ENCODE measurements around the gene EIF4G1. TPM values are rescaled to one million over a fixed set of nuclear protein-coding genes. Genes with fewer than 3 reads are reported as not detected.

The EIF4G1 gene
- total and polyA plus RNA-seq, 2 donors (not counting 3 experiments of a cell fraction or from before 2014, with no cell fraction given) = 355 to 532 TPM

DNA sequence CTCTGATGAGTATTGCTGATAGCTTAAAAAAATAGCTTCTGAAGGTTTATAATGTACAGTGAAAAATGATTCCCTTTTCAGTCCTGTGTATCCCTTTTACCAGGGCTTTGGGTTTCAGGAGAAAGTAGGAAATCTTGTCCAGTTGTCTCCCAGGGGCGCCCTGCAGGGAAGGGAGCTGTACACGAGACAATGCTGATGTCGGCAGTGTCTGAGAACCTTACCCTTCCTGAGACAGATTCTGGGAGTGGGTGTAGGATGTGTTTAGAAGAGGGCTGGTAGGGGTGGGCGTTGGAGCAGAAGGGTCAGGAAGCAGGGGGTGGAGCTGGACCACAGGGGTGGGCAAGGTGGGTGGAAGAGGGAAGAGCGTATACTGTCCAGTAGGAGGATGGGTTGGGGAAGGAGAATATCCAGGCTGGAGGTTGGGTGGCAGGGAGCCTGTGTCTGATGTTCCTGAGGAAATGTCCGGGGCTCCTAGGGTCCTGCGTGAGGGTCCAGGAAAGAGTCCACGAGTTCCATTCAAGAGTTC, 58.0 kb downstream of the EIF4G1 start:
- CTCF ChIA-PET = interaction anchor here (0.7 to 10.1 kb wide), 28 partner anchors 8 to 189 kb away, joined by 3 to 266 read pairs (median 9); partner anchors contain the start of genes CHRD, CLCN2, EPHB3 and POLR2H
- no peak for DNase-seq (ENCODE audit: low read depth, low spot score)
- peaks cover 2 to 5% of the 10 kb centered on the region in 2 experiments for H3K36me3 ChIP-seq (ENCODE audit: control insufficient read depth in 2 of 2, extremely low read depth in 1 of 2, insufficient read depth in 2 of 2, low read length in 2 of 2)
- H2AFZ ChIP-seq (ENCODE audit: low read depth, low read length) = no peak overlapping the region
- no peaks in the 10 kb centered on the region for H4K20me1 ChIP-seq (replicated peaks; ENCODE audit: control insufficient read depth, extremely low read depth, insufficient read depth, low read length)
- BruUV-seq (replicated peaks) = no TSS peak
- peaks cover 9 to 10% of the 10 kb centered on the region in 2 experiments for H3K27me3 ChIP-seq (ENCODE audit: control insufficient read depth in 2 of 2, insufficient read depth in 2 of 2, low read length in 2 of 2)
- FAIRE-seq = no peak
- intact Hi-C loops (cut with micrococcal nuclease) (loop anchor here (10.0 kb wide), 1 partner anchor 402 kb away; no protein-coding TSS in a partner anchor), dilution Hi-C loops (cut with MboI; ENCODE audit: extremely low pct_ligation_motif_present, low sequenced_read_pairs) (no loop called here)
- H3K4me3 ChIP-seq (replicated peaks in 1 of 3; ENCODE audit: insufficient read depth in 1 of 3, low read depth in 1 of 3, low read length in 3 of 3) = no peak overlapping the region
- H3K27ac ChIP-seq (ENCODE audit: insufficient read depth, low read depth, low read length) = no peak overlapping the region
- H3K4me1 ChIP-seq (ENCODE audit: control insufficient read depth, extremely low read depth, insufficient read depth, low read length) = peaks cover 33% of the 10 kb centered on the region
- H3K9me1 ChIP-seq (replicated peaks; ENCODE audit: control insufficient read depth, extremely low read depth, insufficient read depth, low read length) = no peaks in the 10 kb centered on the region
- no peaks in the 10 kb centered on the region for H3K79me2 ChIP-seq (ENCODE audit: control insufficient read depth, insufficient read depth, low read length)
- TF ChIP-seq POLR2A (IDR thresholded peaks at IDR 0.05; ENCODE audit: low read depth, low read length) = no peak
- TF ChIP-seq, protein P1, sequence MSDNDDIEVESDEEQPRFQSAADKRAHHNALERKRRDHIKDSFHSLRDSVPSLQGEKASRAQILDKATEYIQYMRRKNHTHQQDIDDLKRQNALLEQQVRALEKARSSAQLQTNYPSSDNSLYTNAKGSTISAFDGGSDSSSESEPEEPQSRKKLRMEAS (IDR thresholded peaks at IDR 0.05; ENCODE audit: insufficient read depth, insufficient read length) = no peak
- no peak for TF ChIP-seq EZH2 (IDR thresholded peaks at IDR 0.05; ENCODE audit: borderline replicate concordance, low read depth, low read length, severe bottlenecking)
- TF ChIP-seq JUN (IDR thresholded peaks at IDR 0.05; ENCODE audit: borderline replicate concordance, insufficient read depth, insufficient read length, low read depth) = no peak
- no peak overlapping the region for H3K4me2 ChIP-seq (ENCODE audit: insufficient read depth, low read length)
- no peaks in the 10 kb centered on the region for H3K9me3 ChIP-seq (replicated peaks; ENCODE audit: control insufficient read depth, insufficient read depth, low read length)
- H3K9ac ChIP-seq (replicated peaks; ENCODE audit: extremely low read depth, insufficient read depth, low read length) = no peak overlapping the region
- POLR2A ChIA-PET = interaction anchor here (1.5 kb wide), 1 partner anchor 141 kb away, joined by 4 read pairs; no protein-coding TSS in a partner anchor

DNA sequence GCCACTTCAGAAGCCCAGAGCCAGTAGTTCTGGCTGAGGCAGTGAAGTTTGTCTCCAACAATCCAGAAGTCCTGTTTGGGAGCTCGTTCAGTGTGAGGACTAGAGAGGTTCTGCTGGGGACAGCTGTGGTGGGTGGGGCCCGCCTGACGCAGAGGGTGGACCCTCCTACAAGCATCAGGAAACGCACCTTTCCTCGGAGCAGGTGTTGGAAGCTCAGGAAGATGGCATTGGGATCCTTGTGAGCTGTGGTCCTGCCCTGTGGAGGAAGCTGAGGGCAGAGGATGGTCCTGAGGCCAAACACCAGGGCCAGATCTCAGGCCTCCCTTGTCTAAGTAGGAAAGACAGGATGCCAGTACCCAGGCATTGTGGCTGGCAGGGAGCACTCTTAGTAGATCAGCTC, 58.5 kb downstream of the EIF4G1 start:
- Histone ChIP-seq H3K4me2 (ENCODE audit: insufficient read depth, low read length) (no peak overlapping the region), H4K20me1 (replicated peaks; ENCODE audit: control insufficient read depth, extremely low read depth, insufficient read depth, low read length) (no peaks in the 10 kb centered on the region), H2AFZ (ENCODE audit: low read depth, low read length) (no peak overlapping the region), H3K4me1 (ENCODE audit: control insufficient read depth, extremely low read depth, insufficient read depth, low read length) (peaks cover 30% of the 10 kb centered on the region), H3K4me3 (replicated peaks in 1 of 3; ENCODE audit: insufficient read depth in 1 of 3, low read depth in 1 of 3, low read length in 3 of 3) (no peak overlapping the region), H3K79me2 (ENCODE audit: control insufficient read depth, insufficient read depth, low read length) (no peaks in the 10 kb centered on the region), H3K9me1 (replicated peaks; ENCODE audit: control insufficient read depth, extremely low read depth, insufficient read depth, low read length) (no peaks in the 10 kb centered on the region), H3K9ac (replicated peaks; ENCODE audit: extremely low read depth, insufficient read depth, low read length) (no peak overlapping the region), H3K27me3 (ENCODE audit: control insufficient read depth in 2 of 2, insufficient read depth in 2 of 2, low read length in 2 of 2) (peaks cover 11 to 12% of the 10 kb centered on the region in 2 experiments), H3K36me3 (ENCODE audit: control insufficient read depth in 2 of 2, extremely low read depth in 1 of 2, insufficient read depth in 2 of 2, low read length in 2 of 2) (peaks cover 0 to 3% of the 10 kb centered on the region in 2 experiments), H3K9me3 (replicated peaks; ENCODE audit: control insufficient read depth, insufficient read depth, low read length) (no peaks in the 10 kb centered on the region), H3K27ac (ENCODE audit: insufficient read depth, low read depth, low read length) (no peak overlapping the region)
- BruUV-seq (replicated peaks) = no TSS peak
- TF ChIP-seq POLR2A (IDR thresholded peaks at IDR 0.05; ENCODE audit: low read depth, low read length) = no peak
- intact Hi-C loops (cut with micrococcal nuclease) (loop anchor here (10.0 kb wide), 1 partner anchor 402 kb away; no protein-coding TSS in a partner anchor), dilution Hi-C loops (cut with MboI; ENCODE audit: extremely low pct_ligation_motif_present, low sequenced_read_pairs) (no loop called here)
- POLR2A ChIA-PET = no interaction called here
- DNase-seq (ENCODE audit: low read depth, low spot score) = no peak
- no peak for FAIRE-seq
- CTCF ChIA-PET = interaction anchor here (0.7 to 10.1 kb wide), 10 partner anchors 9 to 189 kb away, joined by 3 to 266 read pairs (median 32); partner anchors contain the start of gene EPHB3
